HCT116 (cell line): ENCODE data around the gene PRKN. TPM values are rescaled to one million over a fixed set of nuclear protein-coding genes. Genes with fewer than 3 reads are reported as not detected.

ENCODE experiments used
- ATAC-seq: fragments of 200-7000 bp; cut with Tn5 transposase; 2 replicates; pipeline ENCODE4 v1.9.1; 2020; ENCODE audit warnings: mild to moderate bottlenecking, moderate library complexity
- BruUV-seq: library from RNA; stranded (reverse); fragments of 400-500 nt; replicated peaks from 2 replicates; lab custom pipeline; 2021; lab: Mats Ljungman, UMichigan
- CTCF ChIA-PET: fragments of 300-600 bp; sonication (Branson Sonifier 250); formaldehyde crosslinking; loops from one replicate; lab custom pipeline; 2021; ENCODE audit warnings: antibody characterized with exemption; lab: Charles Lee
- POLR2A ChIA-PET: fragments of 300-600, 350-600 bp; sonication (Branson Sonifier 250); formaldehyde crosslinking; loops from one replicate; lab custom pipeline; 2021; ENCODE audit warnings: antibody characterized with exemption; lab: Charles Lee
- RAD21 ChIA-PET, 2 experiments: fragments of 300-600 bp; sonication (Branson Sonifier 250); formaldehyde crosslinking; loops; one replicate each; lab custom pipeline; 2023; ENCODE audit warnings: low total read pairs in 2 of 2; ENCODE audit not compliant: uncharacterized antibody in 2 of 2, unreplicated experiment in 2 of 2, low non-redundant PET in 1 of 2; lab: Charles Lee
- DNase-seq: peaks from one replicate; pipeline ENCODE4 v3.0.0-alpha.2; 2010; ENCODE audit warnings: low read depth, low spot score
- H2AFZ ChIP-seq: fragments of 200-600 bp; shearing (Covaris generic), sonication (generic); 2 replicates; pipeline ENCODE4 v1.6.1; 2017; ENCODE audit warnings: low read depth, mixed run types, mixed read lengths, antibody characterized with exemption, low read length; ENCODE audit not compliant: poor library complexity, severe bottlenecking
- H3K27ac ChIP-seq: 2 replicates; pipeline ENCODE4 v1.5.1; 2012; ENCODE audit warnings: low read depth, low read length
- H3K27me3 ChIP-seq: fragments of 200-600 bp; sonication (generic); 2 replicates; pipeline ENCODE4 v1.6.1; 2016; ENCODE audit warnings: mixed run types, low read length, mixed read lengths; ENCODE audit not compliant: insufficient read depth
- H3K36me3 ChIP-seq, 2 experiments: fragments of 200-500 bp in 1 of 2; fragments of 200-600 bp in 1 of 2; sonication (Bioruptor generic) in 1 of 2; sonication (generic) in 1 of 2; 2 replicates each; pipeline versions ENCODE4 v1.5.1 to v1.6.1; 2014 to 2016; ENCODE audit warnings: low read length in 2 of 2, inconsistent platforms in 1 of 2, mixed read lengths in 1 of 2, mixed run types in 1 of 2; ENCODE audit not compliant: insufficient read depth in 2 of 2, control insufficient read depth in 1 of 2
- H3K4me1 ChIP-seq, 2 experiments: fragments of 200-600 bp in 1 of 2; sonication (generic) in 1 of 2; 2 replicates each; pipeline versions ENCODE4 v1.5.1 to v1.6.1; 2012 to 2017; ENCODE audit warnings: low read length in 2 of 2, inconsistent platforms in 1 of 2, mild to moderate bottlenecking in 1 of 2, mixed read lengths in 1 of 2, mixed run types in 1 of 2, moderate library complexity in 1 of 2; ENCODE audit not compliant: insufficient read depth in 2 of 2, control insufficient read depth in 1 of 2
- H3K4me2 ChIP-seq: fragments of 200-600 bp; sonication (generic); 2 replicates; pipeline ENCODE4 v1.6.1; 2017; ENCODE audit warnings: mixed run types, low read length, mixed read lengths
- H3K4me3 ChIP-seq, 2 experiments: fragments of 200-600 bp in 1 of 2; sonication (generic) in 1 of 2; replicated peaks in 1 of 2; 2 replicates each; pipeline ENCODE4 v1.5.1; 2011 to 2016; ENCODE audit warnings: low read length in 2 of 2, control low read depth in 1 of 2, low read depth in 1 of 2, mild to moderate bottlenecking in 1 of 2, mixed read lengths in 1 of 2, mixed run types in 1 of 2
- H3K79me2 ChIP-seq: fragments of 200-600 bp; sonication (generic); 2 replicates; pipeline ENCODE4 v1.6.1; 2017; ENCODE audit warnings: mild to moderate bottlenecking, mixed run types, low read length, moderate library complexity, mixed read lengths; ENCODE audit not compliant: insufficient read depth
- H3K9ac ChIP-seq: fragments of 200-600 bp; sonication (generic); 2 replicates; pipeline ENCODE4 v1.6.1; 2016; ENCODE audit warnings: low read length, mixed read lengths
- H3K9me2 ChIP-seq: fragments of 200-600 bp; sonication (generic), shearing (Covaris generic); 2 replicates; pipeline ENCODE4 v1.6.1; 2017; ENCODE audit warnings: mixed run types, mild to moderate bottlenecking, moderate library complexity; ENCODE audit not compliant: insufficient read depth
- H3K9me3 ChIP-seq, 2 experiments: fragments of 200-500 bp in 1 of 2; fragments of 200-600 bp in 1 of 2; sonication (Bioruptor generic) in 1 of 2; sonication (generic) in 1 of 2; 2 replicates each; pipeline ENCODE4 v1.6.1; 2014 to 2017; ENCODE audit warnings: low read length in 2 of 2, mixed read lengths in 2 of 2, inconsistent platforms in 1 of 2, low read depth in 1 of 2, mild to moderate bottlenecking in 1 of 2, mixed run types in 1 of 2, moderate library complexity in 1 of 2; ENCODE audit not compliant: control insufficient read depth in 1 of 2, insufficient read depth in 1 of 2
- H4K20me1 ChIP-seq: fragments of 200-600 bp; sonication (generic), shearing (Covaris generic); 2 replicates; pipeline ENCODE4 v1.6.1; 2017; ENCODE audit warnings: mixed run types, mild to moderate bottlenecking, moderate library complexity; ENCODE audit not compliant: insufficient read depth
- CBX3 ChIP-seq: IDR thresholded peaks from 2 replicates; pipeline ENCODE4 v1.6.1; 2012; ENCODE audit warnings: low read depth
- EGR1 ChIP-seq: IDR thresholded peaks from 2 replicates; pipeline ENCODE4 v1.6.1; 2012; ENCODE audit warnings: low read depth
- EZH2phosphoT487 ChIP-seq: fragments of 200-600 bp; IDR thresholded peaks from 2 replicates; pipeline ENCODE4 v1.6.1; 2018; ENCODE audit warnings: antibody characterized with exemption, borderline replicate concordance
- JUND ChIP-seq: IDR thresholded peaks from 2 replicates; pipeline ENCODE4 v1.6.1; 2012
- RAD21 ChIP-seq: IDR thresholded peaks from 2 replicates; pipeline ENCODE4 v1.6.1; 2012; ENCODE audit warnings: low read depth, mild to moderate bottlenecking
- SIN3A ChIP-seq: IDR thresholded peaks from 2 replicates; pipeline ENCODE4 v1.6.1; 2012; ENCODE audit warnings: low read depth
- TCF7L2 ChIP-seq: IDR thresholded peaks from 2 replicates; pipeline ENCODE4 v1.7.0; 2011; ENCODE audit warnings: borderline replicate concordance, inconsistent platforms; ENCODE audit not compliant: insufficient read depth, insufficient read length; ENCODE audit errors: extremely low read depth
- ZNF274 ChIP-seq: fragments of 200-500 bp; sonication (Bioruptor generic); IDR thresholded peaks from 2 replicates; pipeline ENCODE4 v1.6.1; 2014; ENCODE audit warnings: mild to moderate bottlenecking, low read depth, low read length, inconsistent platforms
- intact Hi-C: fragments of 100-400 bp; cut with micrococcal nuclease; formaldehyde crosslinking; loops from 2 replicates; pipeline ENCODE4 v1.10.0; 2022
- total RNA-seq: library from RNA; stranded (reverse); gene quantifications from one replicate; pipeline ENCODE4 v1.2.1, GENCODE V29; 2021; ENCODE audit not compliant: unreplicated experiment
- TF ChIP-seq, protein P1 (sequence below), 3 experiments: fragments of 200-600 bp in 1 of 3; sonication (generic) in 1 of 3; IDR thresholded peaks in 2 of 3; conservative IDR thresholded peaks in 1 of 3; 2 replicates each; pipeline ENCODE4 v1.5.1; 2012 to 2017; ENCODE audit warnings: low read depth in 2 of 3, low read length in 2 of 3, antibody characterized with exemption in 1 of 3, borderline replicate concordance in 1 of 3, control low read depth in 1 of 3, mild to moderate bottlenecking in 1 of 3, mixed read lengths in 1 of 3, mixed run types in 1 of 3, moderate library complexity in 1 of 3; ENCODE audit not compliant: insufficient read depth in 1 of 3
- TF ChIP-seq, protein P2 (sequence below): IDR thresholded peaks from 2 replicates; pipeline ENCODE4 v1.6.1; 2012
- TF ChIP-seq, protein P3 (sequence below): IDR thresholded peaks from 2 replicates; pipeline ENCODE4 v1.6.1; 2012; ENCODE audit warnings: low read depth

Gene PRKN
- total RNA-seq, 1 experiment from 2014 or later: 2.6 TPM

DNA sequence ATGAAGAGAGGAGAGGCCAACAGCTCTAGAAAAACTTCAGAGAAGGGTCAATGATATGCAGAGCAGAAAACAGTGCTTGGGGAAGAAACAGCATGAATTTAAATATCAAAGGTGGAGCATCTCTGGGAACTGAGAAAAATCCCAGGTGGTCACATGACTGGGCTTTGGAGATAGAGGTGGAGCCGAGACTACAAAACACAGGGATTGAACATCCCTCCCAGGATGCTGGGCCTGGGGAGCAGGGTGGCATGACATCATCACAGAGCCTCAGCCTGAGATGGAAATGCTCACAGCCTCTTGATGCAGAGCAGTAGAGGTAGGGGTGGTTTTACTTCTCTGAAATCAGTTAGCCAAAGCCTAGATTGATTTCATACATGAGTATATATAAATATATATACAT lies 529.5 kb downstream of the PRKN start:
- Histone ChIP-seq H3K4me3 (no peak overlapping the region), H3K27me3 (no peaks in the 10 kb centered on the region; the same call in 1 of the 2 replicates), H3K4me1 (no peaks in the 10 kb centered on the region), H3K36me3 (no peaks in the 10 kb centered on the region), H3K4me2 (no peak overlapping the region), H4K20me1 (no peaks in the 10 kb centered on the region), H3K9ac (no peak overlapping the region), H3K79me2 (no peaks in the 10 kb centered on the region), H2AFZ (no peak overlapping the region), H3K27ac (no peak overlapping the region), H3K9me3 (no peaks in the 10 kb centered on the region), H3K9me2 (no peaks in the 10 kb centered on the region)
- intact Hi-C loops: loop anchor here (2.0 to 10.0 kb wide), 2 partner anchors 363 to 449 kb away; no protein-coding TSS in a partner anchor
- ChIA-PET POLR2A (no interaction called here), CTCF (no interaction called here), RAD21 (no interaction called here)
- DNase-seq (no peak), ATAC-seq (no peak)
- no TSS peak for BruUV-seq
- TF ChIP-seq, protein P1, sequence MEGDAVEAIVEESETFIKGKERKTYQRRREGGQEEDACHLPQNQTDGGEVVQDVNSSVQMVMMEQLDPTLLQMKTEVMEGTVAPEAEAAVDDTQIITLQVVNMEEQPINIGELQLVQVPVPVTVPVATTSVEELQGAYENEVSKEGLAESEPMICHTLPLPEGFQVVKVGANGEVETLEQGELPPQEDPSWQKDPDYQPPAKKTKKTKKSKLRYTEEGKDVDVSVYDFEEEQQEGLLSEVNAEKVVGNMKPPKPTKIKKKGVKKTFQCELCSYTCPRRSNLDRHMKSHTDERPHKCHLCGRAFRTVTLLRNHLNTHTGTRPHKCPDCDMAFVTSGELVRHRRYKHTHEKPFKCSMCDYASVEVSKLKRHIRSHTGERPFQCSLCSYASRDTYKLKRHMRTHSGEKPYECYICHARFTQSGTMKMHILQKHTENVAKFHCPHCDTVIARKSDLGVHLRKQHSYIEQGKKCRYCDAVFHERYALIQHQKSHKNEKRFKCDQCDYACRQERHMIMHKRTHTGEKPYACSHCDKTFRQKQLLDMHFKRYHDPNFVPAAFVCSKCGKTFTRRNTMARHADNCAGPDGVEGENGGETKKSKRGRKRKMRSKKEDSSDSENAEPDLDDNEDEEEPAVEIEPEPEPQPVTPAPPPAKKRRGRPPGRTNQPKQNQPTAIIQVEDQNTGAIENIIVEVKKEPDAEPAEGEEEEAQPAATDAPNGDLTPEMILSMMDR (IDR thresholded peaks at IDR 0.05 in 2 of 3, conservative IDR thresholded peaks at IDR 0.05 in 1 of 3; ENCODE audit: borderline replicate concordance in 1 of 3, insufficient read depth in 1 of 3, low read depth in 2 of 3, low read length in 2 of 3): no peak
- TF ChIP-seq CBX3 (no peak), ZNF274 (no peak), EGR1 (no peak), TCF7L2 (no peak), RAD21 (no peak), JUND (no peak), EZH2phosphoT487 (no peak), SIN3A (no peak)
- TF ChIP-seq, protein P2, sequence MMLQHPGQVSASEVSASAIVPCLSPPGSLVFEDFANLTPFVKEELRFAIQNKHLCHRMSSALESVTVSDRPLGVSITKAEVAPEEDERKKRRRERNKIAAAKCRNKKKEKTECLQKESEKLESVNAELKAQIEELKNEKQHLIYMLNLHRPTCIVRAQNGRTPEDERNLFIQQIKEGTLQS: no peak
- TF ChIP-seq, protein P3, sequence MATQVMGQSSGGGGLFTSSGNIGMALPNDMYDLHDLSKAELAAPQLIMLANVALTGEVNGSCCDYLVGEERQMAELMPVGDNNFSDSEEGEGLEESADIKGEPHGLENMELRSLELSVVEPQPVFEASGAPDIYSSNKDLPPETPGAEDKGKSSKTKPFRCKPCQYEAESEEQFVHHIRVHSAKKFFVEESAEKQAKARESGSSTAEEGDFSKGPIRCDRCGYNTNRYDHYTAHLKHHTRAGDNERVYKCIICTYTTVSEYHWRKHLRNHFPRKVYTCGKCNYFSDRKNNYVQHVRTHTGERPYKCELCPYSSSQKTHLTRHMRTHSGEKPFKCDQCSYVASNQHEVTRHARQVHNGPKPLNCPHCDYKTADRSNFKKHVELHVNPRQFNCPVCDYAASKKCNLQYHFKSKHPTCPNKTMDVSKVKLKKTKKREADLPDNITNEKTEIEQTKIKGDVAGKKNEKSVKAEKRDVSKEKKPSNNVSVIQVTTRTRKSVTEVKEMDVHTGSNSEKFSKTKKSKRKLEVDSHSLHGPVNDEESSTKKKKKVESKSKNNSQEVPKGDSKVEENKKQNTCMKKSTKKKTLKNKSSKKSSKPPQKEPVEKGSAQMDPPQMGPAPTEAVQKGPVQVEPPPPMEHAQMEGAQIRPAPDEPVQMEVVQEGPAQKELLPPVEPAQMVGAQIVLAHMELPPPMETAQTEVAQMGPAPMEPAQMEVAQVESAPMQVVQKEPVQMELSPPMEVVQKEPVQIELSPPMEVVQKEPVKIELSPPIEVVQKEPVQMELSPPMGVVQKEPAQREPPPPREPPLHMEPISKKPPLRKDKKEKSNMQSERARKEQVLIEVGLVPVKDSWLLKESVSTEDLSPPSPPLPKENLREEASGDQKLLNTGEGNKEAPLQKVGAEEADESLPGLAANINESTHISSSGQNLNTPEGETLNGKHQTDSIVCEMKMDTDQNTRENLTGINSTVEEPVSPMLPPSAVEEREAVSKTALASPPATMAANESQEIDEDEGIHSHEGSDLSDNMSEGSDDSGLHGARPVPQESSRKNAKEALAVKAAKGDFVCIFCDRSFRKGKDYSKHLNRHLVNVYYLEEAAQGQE: no peak
